DOHH2 (cell line): Measurements from ENCODE around the gene TRPM3.

Source experiments
- EZH2phosphoT487 ChIP-seq: fragments of 200-600 bp; sonication (generic); IDR thresholded peaks from 2 replicates; pipeline ENCODE4 v1.6.1; 2017; ENCODE audit warnings: borderline replicate concordance, mild to moderate bottlenecking, antibody characterized with exemption, low read length, moderate library complexity, mixed read lengths
- TF ChIP-seq, protein P1 (sequence below): fragments of 200-600 bp; sonication (generic); IDR thresholded peaks from one replicate; pipeline ENCODE4 v1.5.1; 2014; ENCODE audit warnings: antibody characterized with exemption, mild to moderate bottlenecking, low read depth, low read length; ENCODE audit not compliant: poor library complexity, severe bottlenecking

DNA sequence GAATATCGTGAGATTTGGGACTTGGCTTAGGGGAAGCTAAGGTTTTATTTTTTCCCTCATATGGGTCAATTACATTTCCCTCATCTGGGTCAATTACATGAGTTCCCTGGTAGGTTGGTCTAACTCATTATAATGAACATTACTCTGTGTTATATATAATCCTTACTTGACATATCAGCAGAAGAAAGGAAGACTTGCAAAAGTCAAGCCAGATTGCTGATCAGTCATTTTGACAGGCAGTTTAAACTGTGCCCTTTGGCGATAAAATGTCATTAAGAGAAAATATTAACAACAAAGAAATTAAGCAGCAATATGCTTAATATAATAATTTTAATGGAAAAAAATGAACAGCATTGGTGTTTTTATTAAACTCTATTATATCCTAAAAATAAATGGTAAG lies 23.1 kb upstream of the TRPM3 start:
- TF ChIP-seq, protein P1, sequence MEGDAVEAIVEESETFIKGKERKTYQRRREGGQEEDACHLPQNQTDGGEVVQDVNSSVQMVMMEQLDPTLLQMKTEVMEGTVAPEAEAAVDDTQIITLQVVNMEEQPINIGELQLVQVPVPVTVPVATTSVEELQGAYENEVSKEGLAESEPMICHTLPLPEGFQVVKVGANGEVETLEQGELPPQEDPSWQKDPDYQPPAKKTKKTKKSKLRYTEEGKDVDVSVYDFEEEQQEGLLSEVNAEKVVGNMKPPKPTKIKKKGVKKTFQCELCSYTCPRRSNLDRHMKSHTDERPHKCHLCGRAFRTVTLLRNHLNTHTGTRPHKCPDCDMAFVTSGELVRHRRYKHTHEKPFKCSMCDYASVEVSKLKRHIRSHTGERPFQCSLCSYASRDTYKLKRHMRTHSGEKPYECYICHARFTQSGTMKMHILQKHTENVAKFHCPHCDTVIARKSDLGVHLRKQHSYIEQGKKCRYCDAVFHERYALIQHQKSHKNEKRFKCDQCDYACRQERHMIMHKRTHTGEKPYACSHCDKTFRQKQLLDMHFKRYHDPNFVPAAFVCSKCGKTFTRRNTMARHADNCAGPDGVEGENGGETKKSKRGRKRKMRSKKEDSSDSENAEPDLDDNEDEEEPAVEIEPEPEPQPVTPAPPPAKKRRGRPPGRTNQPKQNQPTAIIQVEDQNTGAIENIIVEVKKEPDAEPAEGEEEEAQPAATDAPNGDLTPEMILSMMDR, result no peak
- no peak for TF ChIP-seq EZH2phosphoT487
